Astrocyte (in vitro differentiated cells and primary cell): ENCODE results near the gene UBXN7. TPM values are rescaled to one million over a fixed set of nuclear protein-coding genes. Genes with fewer than 3 reads are reported as not detected.
A peak's percentile ranks its signal among the peaks of the same experiment; 100 is the strongest.
"Not testable (repeated sequence)": the region's sequence is repeated elsewhere in the genome, so short reads cannot be mapped to it uniquely, and the experiment has no call there.

Experiments
- DNase-seq: peaks from one replicate; pipeline ENCODE4 v3.0.0-alpha.2; 2010; ENCODE audit warnings: low read depth
- FAIRE-seq: peaks from 2 replicates; lab custom pipeline; 2011; peaks lifted over from hg19 to GRCh38; lab: Jason Lieb, UNC
- H2AFZ ChIP-seq: 2 replicates; pipeline ENCODE4 v1.6.0; 2012; ENCODE audit warnings: low read depth, low read length, inconsistent platforms
- H3K27ac ChIP-seq: 2 replicates; pipeline ENCODE4 v1.5.1; 2011; ENCODE audit warnings: low read depth, low read length, inconsistent platforms
- H3K27me3 ChIP-seq: 2 replicates; pipeline ENCODE4 v1.6.0; 2011; ENCODE audit warnings: low read length, inconsistent platforms; ENCODE audit not compliant: insufficient read depth
- H3K36me3 ChIP-seq: 2 replicates; pipeline ENCODE4 v1.5.1; 2011; ENCODE audit warnings: low read length, inconsistent platforms; ENCODE audit not compliant: insufficient read depth
- H3K4me1 ChIP-seq: 2 replicates; pipeline ENCODE4 v1.5.1; 2011; ENCODE audit warnings: low read length, inconsistent platforms; ENCODE audit not compliant: insufficient read depth
- H3K4me2 ChIP-seq: 2 replicates; pipeline ENCODE4 v1.6.0; 2012; ENCODE audit warnings: low read length, inconsistent platforms
- H3K4me3 ChIP-seq: 2 replicates; pipeline ENCODE4 v1.5.1; 2011; ENCODE audit warnings: low read depth, mild to moderate bottlenecking, low read length, inconsistent platforms; ENCODE audit not compliant: insufficient read depth
- H3K79me2 ChIP-seq: 2 replicates; pipeline ENCODE4 v1.6.0; 2012; ENCODE audit warnings: mild to moderate bottlenecking, low read length, inconsistent platforms; ENCODE audit not compliant: insufficient read depth
- H3K9ac ChIP-seq: 2 replicates; pipeline ENCODE4 v1.6.0; 2012; ENCODE audit warnings: mild to moderate bottlenecking, low read length, inconsistent platforms
- H3K9me3 ChIP-seq: 2 replicates; pipeline ENCODE4 v1.5.1; 2012; ENCODE audit warnings: low read depth, mild to moderate bottlenecking, low read length, inconsistent platforms; ENCODE audit not compliant: insufficient read depth
- H4K20me1 ChIP-seq: 2 replicates; pipeline ENCODE4 v1.6.0; 2012; ENCODE audit warnings: low read length, inconsistent platforms; ENCODE audit not compliant: insufficient read depth
- H3K27ac Mint-ChIP-seq: one replicate; pipeline ENCODE4 v1.8.0; 2021; ENCODE audit warnings: mild to moderate bottlenecking, mixed read lengths; ENCODE audit not compliant: unreplicated experiment
- H3K27me3 Mint-ChIP-seq: one replicate; pipeline ENCODE4 v1.8.0; 2021; ENCODE audit warnings: low read depth, mixed read lengths; ENCODE audit not compliant: unreplicated experiment
- H3K36me3 Mint-ChIP-seq: one replicate; pipeline ENCODE4 v1.8.0; 2021; ENCODE audit warnings: low read depth, mixed read lengths; ENCODE audit not compliant: unreplicated experiment
- H3K4me1 Mint-ChIP-seq: one replicate; pipeline ENCODE4 v1.8.0; 2021; ENCODE audit warnings: low read depth, mixed read lengths; ENCODE audit not compliant: unreplicated experiment
- H3K4me3 Mint-ChIP-seq: one replicate; pipeline ENCODE4 v1.8.0; 2021; ENCODE audit warnings: mild to moderate bottlenecking, moderate library complexity, mixed read lengths; ENCODE audit not compliant: unreplicated experiment
- H3K9me3 Mint-ChIP-seq: one replicate; pipeline ENCODE4 v1.8.0; 2021; ENCODE audit warnings: mild to moderate bottlenecking, mixed read lengths; ENCODE audit not compliant: unreplicated experiment
- CTCF ChIP-seq: IDR thresholded peaks from 2 replicates; pipeline ENCODE4 v1.5.1; 2011; ENCODE audit warnings: low read depth, mild to moderate bottlenecking, inconsistent platforms, low read length, moderate library complexity; ENCODE audit not compliant: insufficient read depth
- EZH2 ChIP-seq: IDR thresholded peaks from 2 replicates; pipeline ENCODE4 v1.6.1; 2012; ENCODE audit warnings: mild to moderate bottlenecking, low read length, inconsistent platforms; ENCODE audit not compliant: insufficient read depth
- total RNA-seq: library from RNA; stranded (reverse); gene quantifications from 2 replicates; pipeline ENCODE4 v1.2.1, GENCODE V29; 2021

Gene UBXN7
- total RNA-seq, 1 donor from 2014 or later: 90.9 TPM

GRCh38 chr3:196423044-196423781 lies 9.0 kb downstream of the UBXN7 start:
- H3K27ac ChIP-seq: no peak overlapping the region

GRCh38 chr3:196421668-196422067 lies 10.6 kb downstream of the UBXN7 start:
- FAIRE-seq, H3K27me3 Mint-ChIP-seq, H3K36me3 ChIP-seq, H3K4me1 Mint-ChIP-seq, H3K27ac ChIP-seq, H3K27me3 ChIP-seq, H3K9ac ChIP-seq, H2AFZ ChIP-seq, H3K4me2 ChIP-seq, H3K4me3 ChIP-seq, H3K4me1 ChIP-seq, H3K36me3 Mint-ChIP-seq, H3K27ac Mint-ChIP-seq, DNase-seq, H3K4me3 Mint-ChIP-seq, H3K9me3 Mint-ChIP-seq, H3K9me3 ChIP-seq: not testable (repeated sequence)
- peaks cover 97% of the 10 kb centered on the region for H3K79me2 ChIP-seq
- peaks cover 92% of the 10 kb centered on the region for H4K20me1 ChIP-seq

More at GRCh38 chr3:196423044-196423781, 9.0 kb downstream of the UBXN7 start:
- no peak overlapping the region for H3K27ac Mint-ChIP-seq
- DNase-seq (peak; percentile 17), FAIRE-seq (no peak)
- H3K36me3 ChIP-seq: peaks cover 2% of the 10 kb centered on the region
- H3K9me3 ChIP-seq: no peaks in the 10 kb centered on the region
- TF ChIP-seq CTCF (no peak), EZH2 (no peak)
- H3K27me3 Mint-ChIP-seq: no peaks in the 10 kb centered on the region
- H3K79me2 ChIP-seq: peaks cover 98% of the 10 kb centered on the region
- peaks cover 3% of the 10 kb centered on the region for H3K4me1 ChIP-seq
- no peaks in the 10 kb centered on the region for H3K27me3 ChIP-seq
- H3K9ac ChIP-seq: no peak overlapping the region
- H2AFZ ChIP-seq: no peak overlapping the region
- peaks cover 6% of the 10 kb centered on the region for H3K4me1 Mint-ChIP-seq
- no peak overlapping the region for H3K4me3 Mint-ChIP-seq
- no peaks in the 10 kb centered on the region for H3K36me3 Mint-ChIP-seq
- H3K4me2 ChIP-seq: no peak overlapping the region
- H3K4me3 ChIP-seq: no peak overlapping the region
- peaks cover 97% of the 10 kb centered on the region for H4K20me1 ChIP-seq
- no peaks in the 10 kb centered on the region for H3K9me3 Mint-ChIP-seq

GRCh38 chr3:196419386-196419785 lies 12.8 kb downstream of the UBXN7 start:
- DNase-seq (no peak), FAIRE-seq (no peak)
- H3K9me3 ChIP-seq: no peaks in the 10 kb centered on the region
- no peak overlapping the region for H3K4me2 ChIP-seq
- Mint-ChIP-seq H3K4me3 (no peak overlapping the region), H3K27ac (no peak overlapping the region), H3K4me1 (peaks cover 10% of the 10 kb centered on the region), H3K27me3 (no peaks in the 10 kb centered on the region), H3K36me3 (peaks cover 5% of the 10 kb centered on the region), H3K9me3 (peaks cover 2% of the 10 kb centered on the region)
- TF ChIP-seq CTCF: no peak
- no peak for TF ChIP-seq EZH2
- H3K9ac ChIP-seq: no peak overlapping the region
- peaks cover 10% of the 10 kb centered on the region for H3K4me1 ChIP-seq
- H3K36me3 ChIP-seq: no peaks in the 10 kb centered on the region
- H4K20me1 ChIP-seq: peaks cover 90% of the 10 kb centered on the region
- H3K4me3 ChIP-seq: no peak overlapping the region
- H3K27me3 ChIP-seq: no peaks in the 10 kb centered on the region
- no peak overlapping the region for H3K27ac ChIP-seq
- peaks cover 96% of the 10 kb centered on the region for H3K79me2 ChIP-seq
- no peak overlapping the region for H2AFZ ChIP-seq
